ENCODE results near the gene PLXDC2. TPM values are rescaled to one million over a fixed set of nuclear protein-coding genes. Genes with fewer than 3 reads are reported as not detected.
A peak's percentile ranks its signal among the peaks of the same experiment; 100 is the strongest.

The PLXDC2 gene
- total RNA-seq, 1 donor: 3.2 TPM

GRCh38 chr10:20094226-20094976 is 278.2 kb downstream of the PLXDC2 start:
- no peak overlapping the region for H3K4me3 ChIP-seq (ENCODE audit: low read depth, low read length)
- DNase-seq (ENCODE audit: low read depth): no peak
- TF ChIP-seq CTCF (IDR thresholded peaks at IDR 0.05; ENCODE audit: insufficient read depth, low read length): no peak

- no peak for TF ChIP-seq CTCF (IDR thresholded peaks at IDR 0.05; ENCODE audit: insufficient read depth, low read length)
- peak; percentile 5 for DNase-seq (ENCODE audit: low read depth)
Observed at GRCh38 chr10:20100171-20100570, 283.9 kb downstream of the PLXDC2 start.

GRCh38 chr10:20105236-20105635 is 289.0 kb downstream of the PLXDC2 start:
- no peak for TF ChIP-seq CTCF (IDR thresholded peaks at IDR 0.05; ENCODE audit: insufficient read depth, low read length)
- H3K4me3 ChIP-seq (ENCODE audit: low read depth, low read length): no peak overlapping the region
- DNase-seq (ENCODE audit: low read depth): peak; percentile 4

More at GRCh38 chr10:20100171-20100570, 283.9 kb downstream of the PLXDC2 start:
- no peak overlapping the region for H3K4me3 ChIP-seq (ENCODE audit: low read depth, low read length)

- no peak for TF ChIP-seq CTCF (IDR thresholded peaks at IDR 0.05; ENCODE audit: insufficient read depth, low read length)
- DNase-seq (ENCODE audit: low read depth): peak; percentile 8
- no peak overlapping the region for H3K4me3 ChIP-seq (ENCODE audit: low read depth, low read length)
Observed at GRCh38 chr10:20105931-20106330, 289.7 kb downstream of the PLXDC2 start.

- TF ChIP-seq CTCF (IDR thresholded peaks at IDR 0.05; ENCODE audit: insufficient read depth, low read length): no peak
- no peak overlapping the region for H3K4me3 ChIP-seq (ENCODE audit: low read depth, low read length)
- DNase-seq (ENCODE audit: low read depth): no peak
Observed at GRCh38 chr10:20108021-20108420, 291.8 kb downstream of the PLXDC2 start.

GRCh38 chr10:20109613-20110012 is 293.4 kb downstream of the PLXDC2 start:
- no peak overlapping the region for H3K4me3 ChIP-seq (ENCODE audit: low read depth, low read length)
- TF ChIP-seq CTCF (IDR thresholded peaks at IDR 0.05; ENCODE audit: insufficient read depth, low read length): no peak
- DNase-seq (ENCODE audit: low read depth): no peak

Measured in fibroblast of the aortic adventitia (primary cell).